A549 (cell line): Measurements from ENCODE around the gene KCNK7.

ENCODE experiments used
- EP300 ChIP-seq, 2 experiments: fragments of >200 bp; sonication (Bioruptor Twin); formaldehyde crosslinking; IDR thresholded peaks; 2 replicates in 1 of 2; 3 replicates in 1 of 2; pipeline ENCODE4 v1.6.1; 2016 to 2017
- KDM5A ChIP-seq: fragments of 200-600 bp; sonication (generic); IDR thresholded peaks from 2 replicates; pipeline ENCODE4 v1.6.1; 2016; ENCODE audit warnings: antibody characterized with exemption, mild to moderate bottlenecking
- NR3C1 ChIP-seq: fragments of >200 bp; sonication (Bioruptor Twin); formaldehyde crosslinking; IDR thresholded peaks from 3 replicates; pipeline ENCODE4 v1.6.1; 2017
- POLR2A ChIP-seq: IDR thresholded peaks from 2 replicates; pipeline ENCODE4 v1.6.1; 2012; ENCODE audit warnings: mild to moderate bottlenecking, low read length
- RARB ChIP-seq: fragments of 250-450 bp; sonication (Bioruptor Pico); IDR thresholded peaks from 2 replicates; pipeline ENCODE4 v1.8.0; 2021; ENCODE audit warnings: mild to moderate bottlenecking, moderate library complexity
- TP53 ChIP-seq: fragments of 250-450 bp; sonication (Bioruptor Pico); IDR thresholded peaks from 2 replicates; pipeline ENCODE4 v1.5.0; 2021; ENCODE audit warnings: mild to moderate bottlenecking, moderate library complexity
- TF ChIP-seq, protein P1 (sequence below): fragments of >200 bp; sonication (Bioruptor Twin); formaldehyde crosslinking; IDR thresholded peaks from 3 replicates; pipeline ENCODE4 v1.5.1; 2016

GRCh38 chr11:65579291-65579690 lies 16.3 kb downstream of the KCNK7 start:
- TF ChIP-seq NR3C1 (no peak), EP300 (IDR thresholded peaks at IDR 0.05) (no peak), POLR2A (no peak), RARB (CRISPR knock-in tag) (no peak), KDM5A (no peak), TP53 (CRISPR knock-in tag) (no peak)
- TF ChIP-seq, protein P1, sequence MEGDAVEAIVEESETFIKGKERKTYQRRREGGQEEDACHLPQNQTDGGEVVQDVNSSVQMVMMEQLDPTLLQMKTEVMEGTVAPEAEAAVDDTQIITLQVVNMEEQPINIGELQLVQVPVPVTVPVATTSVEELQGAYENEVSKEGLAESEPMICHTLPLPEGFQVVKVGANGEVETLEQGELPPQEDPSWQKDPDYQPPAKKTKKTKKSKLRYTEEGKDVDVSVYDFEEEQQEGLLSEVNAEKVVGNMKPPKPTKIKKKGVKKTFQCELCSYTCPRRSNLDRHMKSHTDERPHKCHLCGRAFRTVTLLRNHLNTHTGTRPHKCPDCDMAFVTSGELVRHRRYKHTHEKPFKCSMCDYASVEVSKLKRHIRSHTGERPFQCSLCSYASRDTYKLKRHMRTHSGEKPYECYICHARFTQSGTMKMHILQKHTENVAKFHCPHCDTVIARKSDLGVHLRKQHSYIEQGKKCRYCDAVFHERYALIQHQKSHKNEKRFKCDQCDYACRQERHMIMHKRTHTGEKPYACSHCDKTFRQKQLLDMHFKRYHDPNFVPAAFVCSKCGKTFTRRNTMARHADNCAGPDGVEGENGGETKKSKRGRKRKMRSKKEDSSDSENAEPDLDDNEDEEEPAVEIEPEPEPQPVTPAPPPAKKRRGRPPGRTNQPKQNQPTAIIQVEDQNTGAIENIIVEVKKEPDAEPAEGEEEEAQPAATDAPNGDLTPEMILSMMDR = no peak
